CD14-positive monocyte (primary cell): ENCODE results near the gene PPFIBP1. TPM values are rescaled to one million over a fixed set of nuclear protein-coding genes. Genes with fewer than 3 reads are reported as not detected.

ENCODE experiments used
- DNase-seq, 3 donors: peaks; one replicate each; pipeline ENCODE4 v3.0.0-alpha.2; 2011 to 2022
- H2AFZ ChIP-seq: 2 replicates; pipeline ENCODE4 v1.6.0; 2012; ENCODE audit warnings: mild to moderate bottlenecking, low read depth, low read length, inconsistent platforms; ENCODE audit not compliant: insufficient read depth, poor library complexity, severe bottlenecking
- H3K27ac ChIP-seq, 2 donors: 1 replicate in 1 of 2; 2 replicates in 1 of 2; pipeline ENCODE4 v1.5.1; 2012 to 2013; ENCODE audit warnings: low read length in 2 of 2, control low read depth in 1 of 2, inconsistent platforms in 1 of 2, low read depth in 1 of 2, mild to moderate bottlenecking in 1 of 2
- H3K27me3 ChIP-seq, 2 donors: one replicate each; pipeline versions ENCODE4 v1.6.0 to v1.6.1; 2011 to 2013; ENCODE audit warnings: low read length in 2 of 2; ENCODE audit not compliant: control insufficient read depth in 2 of 2, insufficient read depth in 2 of 2
- H3K36me3 ChIP-seq, 2 donors: replicated peaks in 1 of 2; 1 replicate in 1 of 2; 2 replicates in 1 of 2; pipeline versions ENCODE4 v1.5.1 to v1.6.1; 2012 to 2013; ENCODE audit warnings: low read length in 2 of 2, control low read depth in 1 of 2, inconsistent platforms in 1 of 2, mild to moderate bottlenecking in 1 of 2; ENCODE audit not compliant: insufficient read depth in 2 of 2, control insufficient read depth in 1 of 2
- H3K4me1 ChIP-seq, 2 donors: 1 replicate in 1 of 2; 2 replicates in 1 of 2; pipeline versions ENCODE4 v1.5.1 to v1.6.1; 2012 to 2013; ENCODE audit warnings: low read length in 2 of 2, control low read depth in 1 of 2, inconsistent platforms in 1 of 2, mild to moderate bottlenecking in 1 of 2, moderate library complexity in 1 of 2; ENCODE audit not compliant: insufficient read depth in 2 of 2, control insufficient read depth in 1 of 2
- H3K4me2 ChIP-seq: replicated peaks from 2 replicates; pipeline ENCODE3; 2012; ENCODE audit warnings: low read length, moderate library complexity, mild to moderate bottlenecking; ENCODE audit not compliant: poor library complexity, severe bottlenecking; ENCODE audit errors: extremely low read depth
- H3K4me3 ChIP-seq, 3 experiments: fragments of 200-600 bp in 1 of 3; sonication (generic) in 1 of 3; replicated peaks in 1 of 3; 1 replicate in 2 of 3; 2 replicates in 1 of 3; pipeline ENCODE4 v1.5.1; 2011 to 2013; ENCODE audit warnings: low read length in 3 of 3, mild to moderate bottlenecking in 3 of 3, control low read depth in 2 of 3, low read depth in 2 of 3, inconsistent platforms in 1 of 3, moderate library complexity in 1 of 3
- H3K79me2 ChIP-seq: 2 replicates; pipeline ENCODE4 v1.6.0; 2012; ENCODE audit warnings: mild to moderate bottlenecking, control low read depth, inconsistent platforms, low read length, moderate library complexity; ENCODE audit not compliant: insufficient read depth
- H3K9ac ChIP-seq: 2 replicates; pipeline ENCODE4 v1.6.0; 2017; ENCODE audit warnings: low read length, mild to moderate bottlenecking; ENCODE audit not compliant: insufficient read depth, poor library complexity, severe bottlenecking
- H3K9me3 ChIP-seq, 2 donors: replicated peaks in 1 of 2; 1 replicate in 1 of 2; 2 replicates in 1 of 2; pipeline versions ENCODE4 v1.5.1 to v1.6.1; 2012 to 2013; ENCODE audit warnings: low read length in 2 of 2, control low read depth in 1 of 2; ENCODE audit not compliant: control insufficient read depth in 1 of 2, insufficient read depth in 1 of 2
- H4K20me1 ChIP-seq: 2 replicates; pipeline ENCODE4 v1.6.0; 2012; ENCODE audit warnings: mild to moderate bottlenecking, low read length, control low read depth, moderate library complexity; ENCODE audit not compliant: insufficient read depth
- H3K27ac Mint-ChIP-seq, 7 donors: one replicate each; pipeline ENCODE4 v1.8.0; 2020; ENCODE audit warnings: mild to moderate bottlenecking in 7 of 7, mixed read lengths in 7 of 7, moderate library complexity in 6 of 7, inconsistent platforms in 2 of 7
- H3K27me3 Mint-ChIP-seq, 3 donors: one replicate each; pipeline ENCODE4 v1.8.0; 2021 to 2022; ENCODE audit warnings: low read depth in 3 of 3, mild to moderate bottlenecking in 3 of 3, mixed read lengths in 3 of 3, moderate library complexity in 3 of 3, inconsistent platforms in 1 of 3
- H3K36me3 Mint-ChIP-seq, 2 donors: one replicate each; pipeline ENCODE4 v1.8.0; 2020; ENCODE audit warnings: mixed read lengths in 2 of 2, inconsistent platforms in 1 of 2, mild to moderate bottlenecking in 1 of 2
- H3K4me1 Mint-ChIP-seq: one replicate; pipeline ENCODE4 v1.8.0; 2020; ENCODE audit warnings: mild to moderate bottlenecking, mixed read lengths
- H3K4me3 Mint-ChIP-seq, 2 donors: one replicate each; pipeline ENCODE4 v1.8.0; 2020; ENCODE audit warnings: mild to moderate bottlenecking in 2 of 2, mixed read lengths in 2 of 2, moderate library complexity in 1 of 2
- H3K9me3 Mint-ChIP-seq, 7 donors: one replicate each; pipeline ENCODE4 v1.8.0; 2020 to 2022; ENCODE audit warnings: mixed read lengths in 7 of 7, mild to moderate bottlenecking in 6 of 7, moderate library complexity in 6 of 7, inconsistent platforms in 2 of 7
- CTCF ChIP-seq: fragments of 200-600 bp; IDR thresholded peaks from one replicate; pipeline ENCODE4 v1.8.0; 2022; ENCODE audit warnings: antibody characterized with exemption, mild to moderate bottlenecking
- WGBS: methylation state at CpG from one replicate; pipeline ENCODE4 v1.1.5; 2013; ENCODE audit warnings: missing lambda C conversion rate; ENCODE audit not compliant: insufficient coverage; 5-methylcytosine and 5-hydroxymethylcytosine counted together
- intact Hi-C, 2 donors: fragments of 100-400 bp; cut with micrococcal nuclease; formaldehyde crosslinking; loops; one replicate each; pipeline versions ENCODE4 v1.15.0 to v1.15.1; 2023
- polyA plus RNA-seq, 3 donors: library from polyadenylated mRNA; depleted of rRNA in 1 of 3; unstranded in 2 of 3; stranded (reverse) in 1 of 3; fragments of 300-500 nt in 2 of 3; fragments of >200 nt in 1 of 3; fragmentation: Illumina TruSeq in 2 of 3; gene quantifications; 1 replicate in 2 of 3; 2 replicates in 1 of 3; pipeline ENCODE4 v1.2.3, GENCODE V29; 2012 to 2021

Gene PPFIBP1
- polyA plus RNA-seq, 3 donors = 0.25 to 0.79 (median 0.53) TPM

GRCh38 chr12:27573972-27574371, 50.0 kb downstream of the PPFIBP1 start:
- Mint-ChIP-seq H3K27ac (no peak overlapping the region), H3K9me3 (peaks cover 0 to 2% (median 0%) of the 10 kb centered on the region in 7 donors), H3K27me3 (peaks cover 0 to 1% (median 0%) of the 10 kb centered on the region in 3 donors), H3K4me1 (peaks cover 2% of the 10 kb centered on the region), H3K4me3 (no peak overlapping the region), H3K36me3 (no peaks in the 10 kb centered on the region)
- peak in 1 of 3 donors; percentile 8 for DNase-seq
- WGBS = no CpG with 5 or more reads among the region's 3 CpGs
- H3K79me2 ChIP-seq = no peaks in the 10 kb centered on the region
- H3K4me1 ChIP-seq = no peaks in the 10 kb centered on the region
- no peaks in the 10 kb centered on the region for H3K9me3 ChIP-seq
- no peak overlapping the region for H3K4me2 ChIP-seq
- no peak overlapping the region for H3K9ac ChIP-seq
- H2AFZ ChIP-seq = no peak overlapping the region
- H3K4me3 ChIP-seq = no peak overlapping the region
- intact Hi-C loops = no loop called here
- no peaks in the 10 kb centered on the region for H3K36me3 ChIP-seq
- TF ChIP-seq CTCF = no peak
- no peak overlapping the region for H3K27ac ChIP-seq
- no peaks in the 10 kb centered on the region for H4K20me1 ChIP-seq
- H3K27me3 ChIP-seq = no peaks in the 10 kb centered on the region

- Histone ChIP-seq H3K9me3 (no peaks in the 10 kb centered on the region), H2AFZ (no peak overlapping the region), H3K4me3 (no peak overlapping the region), H3K9ac (no peak overlapping the region), H3K27ac (no peak overlapping the region), H3K27me3 (no peaks in the 10 kb centered on the region), H3K4me1 (no peaks in the 10 kb centered on the region), H4K20me1 (no peaks in the 10 kb centered on the region), H3K79me2 (no peaks in the 10 kb centered on the region), H3K36me3 (no peaks in the 10 kb centered on the region), H3K4me2 (no peak overlapping the region)
- Mint-ChIP-seq H3K36me3 (no peaks in the 10 kb centered on the region), H3K27me3 (no peaks in the 10 kb centered on the region), H3K4me1 (peaks cover 2% of the 10 kb centered on the region), H3K27ac (no peak overlapping the region), H3K9me3 (peaks cover 0 to 2% (median 0%) of the 10 kb centered on the region in 7 donors), H3K4me3 (no peak overlapping the region)
- TF ChIP-seq CTCF = no peak
- intact Hi-C loops = no loop called here
- no peak for DNase-seq
These were observed 51.2 kb downstream of the PPFIBP1 start for GRCh38 chr12:27575090-27575761.
